Spinal cord (tissue), 10 donors: ENCODE data around the gene APOBR. TPM values are rescaled to one million over a fixed set of nuclear protein-coding genes. Genes with fewer than 3 reads are reported as not detected.
"Not testable (repeated sequence)": the region's sequence is repeated elsewhere in the genome, so short reads cannot be mapped to it uniquely, and the experiment has no call there.

Source experiments
- DNase-seq, 6 donors: peaks; one replicate each; pipeline versions ENCODE4 v3.0.0 to v3.0.0-alpha.2; 2013 to 2015; ENCODE audit warnings: low spot score in 6 of 6, low read depth in 4 of 6
- H3K27ac ChIP-seq: one replicate; pipeline ENCODE4 v1.5.1; 2013; ENCODE audit warnings: low read depth, low read length, control low read depth
- H3K27me3 ChIP-seq: one replicate; pipeline ENCODE4 v1.6.1; 2013; ENCODE audit warnings: low read length; ENCODE audit not compliant: control insufficient read depth, insufficient read depth
- H3K36me3 ChIP-seq: one replicate; pipeline ENCODE4 v1.6.1; 2013; ENCODE audit warnings: low read length; ENCODE audit not compliant: control insufficient read depth, insufficient read depth
- H3K4me1 ChIP-seq: one replicate; pipeline ENCODE4 v1.6.1; 2013; ENCODE audit warnings: low read length; ENCODE audit not compliant: control insufficient read depth, insufficient read depth
- H3K4me3 ChIP-seq: one replicate; pipeline ENCODE4 v1.5.1; 2013; ENCODE audit warnings: low read depth, low read length, control low read depth
- H3K9me3 ChIP-seq: one replicate; pipeline ENCODE4 v1.6.1; 2013; ENCODE audit warnings: low read length; ENCODE audit not compliant: control insufficient read depth, insufficient read depth
- WGBS: methylation state at CpG from one replicate; pipeline ENCODE4 v1.1.5; 2013; ENCODE audit warnings: missing lambda C conversion rate; ENCODE audit not compliant: insufficient coverage; 5-methylcytosine and 5-hydroxymethylcytosine counted together
- polyA plus RNA-seq, 2 donors: library from polyadenylated mRNA; unstranded; fragments of 120-200 nt; gene quantifications; one replicate each; pipeline ENCODE4 v1.2.1, GENCODE V29; 2013; ENCODE audit not compliant: insufficient read length in 2 of 2
- total RNA-seq, 2 donors: library from RNA; depleted of rRNA in 1 of 2; stranded (reverse); fragments of 120-200 nt in 1 of 2; fragments of >200 nt in 1 of 2; gene quantifications; one replicate each; pipeline versions ENCODE4 v1.2.3 to v1.2.4, GENCODE V29; 2013 to 2014
- donor health status: healthy.

APOBR gene
- total and polyA plus RNA-seq, 4 donors, result 0.17 to 0.99 (median 0.90) TPM

DNA sequence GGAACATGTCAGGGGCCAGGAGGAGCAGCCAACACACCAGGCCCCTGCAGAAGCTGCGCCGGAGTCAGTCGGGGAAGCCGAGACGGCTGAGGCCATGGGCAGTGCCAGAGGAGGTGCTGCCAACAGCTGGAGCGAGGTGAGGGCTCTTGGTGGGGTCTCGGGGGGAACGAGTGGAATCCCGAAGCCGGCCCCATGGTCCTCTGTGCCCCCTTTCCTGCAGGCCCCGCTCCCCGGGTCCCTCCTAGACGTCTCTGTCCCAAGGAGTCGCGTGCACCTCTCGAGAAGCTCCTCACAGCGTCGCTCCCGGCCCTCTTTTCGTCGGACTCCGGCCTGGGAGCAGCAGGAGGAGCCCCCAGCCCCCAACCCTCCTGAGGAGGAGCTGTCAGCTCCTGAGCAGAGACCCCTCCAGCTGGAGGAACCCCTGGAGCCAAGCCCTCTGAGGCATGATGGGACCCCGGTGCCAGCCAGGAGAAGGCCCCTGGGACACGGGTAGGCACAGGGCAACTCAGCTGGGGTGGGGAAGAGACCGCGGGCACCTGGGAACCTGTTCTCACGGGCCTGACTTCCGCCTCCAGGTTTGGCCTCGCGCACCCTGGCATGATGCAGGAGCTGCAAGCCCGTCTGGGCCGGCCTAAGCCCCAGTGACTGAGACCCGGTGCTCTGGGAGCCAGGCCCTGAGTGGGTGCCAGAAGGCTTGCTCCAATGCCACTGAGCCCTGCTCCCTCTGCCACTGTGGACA lies 3.6 kb downstream of the APOBR start:
- no peak for DNase-seq
- no peaks in the 10 kb centered on the region for H3K27me3 ChIP-seq
- no peak overlapping the region for H3K27ac ChIP-seq
- H3K9me3 ChIP-seq, result no peaks in the 10 kb centered on the region
- H3K4me3 ChIP-seq, result no peak overlapping the region
- no peaks in the 10 kb centered on the region for H3K36me3 ChIP-seq
- WGBS, result 84% methylated on average over 33 of the region's 33 CpGs
- no peaks in the 10 kb centered on the region for H3K4me1 ChIP-seq

DNA sequence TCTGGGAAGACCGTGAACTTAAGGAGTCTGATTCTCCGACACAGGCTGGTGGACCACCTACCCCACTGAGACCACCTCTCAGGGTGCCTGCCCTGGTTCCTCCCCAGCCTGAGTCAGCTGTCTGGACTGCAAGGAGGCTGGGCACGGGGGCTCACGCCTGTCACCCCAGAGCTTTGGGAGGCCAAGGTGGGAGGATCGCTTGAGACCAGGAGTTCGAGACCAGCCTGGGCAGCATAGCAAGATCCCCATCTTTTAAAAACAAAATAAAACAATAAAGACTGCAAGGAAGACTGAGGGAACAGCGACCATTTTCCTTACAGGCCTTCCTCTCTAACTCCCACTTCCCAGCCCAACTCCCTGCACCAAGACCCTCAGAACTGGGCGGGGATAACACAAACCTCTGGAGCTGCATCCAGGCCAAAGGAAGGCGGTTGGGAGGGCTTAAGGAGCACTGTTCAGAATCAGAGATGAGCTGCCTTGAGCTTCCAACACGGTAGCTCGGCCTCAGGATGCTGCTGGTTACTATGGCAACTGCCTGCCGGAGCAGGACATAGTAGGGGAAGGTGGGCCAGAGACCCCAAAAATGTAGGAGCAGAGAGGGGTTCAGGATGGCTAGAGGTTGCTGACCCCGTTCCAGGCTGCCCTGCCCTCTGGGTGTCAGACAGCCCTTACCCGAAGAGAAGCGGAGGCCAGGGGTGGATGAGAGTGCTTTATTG lies 4.4 kb downstream of the APOBR start:
- Histone ChIP-seq H3K4me1 (no peaks in the 10 kb centered on the region), H3K4me3 (no peak overlapping the region), H3K27me3 (no peaks in the 10 kb centered on the region), H3K9me3 (no peaks in the 10 kb centered on the region), H3K27ac (no peak overlapping the region), H3K36me3 (no peaks in the 10 kb centered on the region)
- DNase-seq, result peak in 2 of 6 donors; percentile 2 to 31
- WGBS, result 66% methylated on average over 11 of the region's 15 CpGs

DNA sequence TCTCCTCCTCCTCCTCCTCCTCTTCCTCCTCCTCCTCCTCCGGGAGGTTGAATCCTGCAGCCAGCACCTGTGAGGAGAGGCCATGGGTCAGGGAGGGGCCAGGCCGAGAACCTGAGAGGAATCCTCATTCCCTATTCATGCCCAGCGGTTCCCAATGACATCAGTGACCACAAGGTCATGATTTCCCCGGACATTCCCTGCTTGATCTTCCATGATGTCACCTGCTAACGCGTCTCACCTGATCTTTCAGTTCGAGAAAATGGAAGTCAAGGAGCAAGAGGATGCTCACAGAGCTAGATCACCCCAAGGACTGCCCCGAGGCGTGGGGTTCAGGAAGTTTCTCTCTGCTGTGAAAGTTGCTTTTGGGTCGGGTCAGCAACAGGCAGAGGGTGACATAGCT lies 5.4 kb downstream of the APOBR start:
- Histone ChIP-seq H3K9me3 (no peaks in the 10 kb centered on the region), H3K4me3 (no peak overlapping the region), H3K4me1 (no peaks in the 10 kb centered on the region), H3K36me3 (no peaks in the 10 kb centered on the region), H3K27ac (no peak overlapping the region), H3K27me3 (no peaks in the 10 kb centered on the region)
- 73% methylated on average over 6 of the region's 10 CpGs for WGBS
- DNase-seq, result no peak

DNA sequence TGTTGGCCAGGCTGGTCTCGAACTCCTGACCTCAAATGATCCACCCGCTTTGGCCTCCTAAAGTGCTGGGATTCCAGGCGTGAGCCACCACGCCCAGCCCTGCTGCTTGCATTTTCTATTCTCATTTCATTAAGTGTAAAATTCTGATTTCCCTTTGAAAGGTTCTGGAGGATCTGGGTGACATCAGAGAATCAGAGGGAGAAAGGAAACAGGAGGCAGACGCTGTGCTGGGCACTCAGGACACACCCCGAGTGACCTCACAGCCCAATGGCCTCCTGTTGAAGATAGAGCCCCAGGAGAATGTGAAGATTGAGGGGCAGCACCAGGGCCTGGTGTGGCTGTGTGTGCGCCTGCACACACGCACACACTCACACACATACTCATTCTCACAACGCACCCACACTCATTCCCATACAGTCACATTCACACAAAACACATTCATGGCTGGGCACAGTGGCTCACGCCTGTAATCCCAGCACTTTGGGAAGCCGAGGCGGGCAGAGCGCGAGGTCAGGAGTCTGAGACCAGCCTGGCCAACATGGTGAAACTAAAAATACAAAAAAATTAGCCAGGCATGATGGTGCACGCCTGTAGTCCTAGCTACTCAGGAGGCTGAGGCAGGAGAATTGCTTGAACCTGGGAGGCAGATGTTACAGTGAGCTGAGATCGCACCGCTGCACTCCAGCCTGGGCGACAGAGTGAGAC lies 6.2 kb downstream of the APOBR start:
- not testable (repeated sequence) for H3K9me3 ChIP-seq, DNase-seq, H3K4me1 ChIP-seq, H3K4me3 ChIP-seq, H3K27ac ChIP-seq, H3K36me3 ChIP-seq, H3K27me3 ChIP-seq
- 81% methylated on average over 11 of the region's 18 CpGs for WGBS

DNA sequence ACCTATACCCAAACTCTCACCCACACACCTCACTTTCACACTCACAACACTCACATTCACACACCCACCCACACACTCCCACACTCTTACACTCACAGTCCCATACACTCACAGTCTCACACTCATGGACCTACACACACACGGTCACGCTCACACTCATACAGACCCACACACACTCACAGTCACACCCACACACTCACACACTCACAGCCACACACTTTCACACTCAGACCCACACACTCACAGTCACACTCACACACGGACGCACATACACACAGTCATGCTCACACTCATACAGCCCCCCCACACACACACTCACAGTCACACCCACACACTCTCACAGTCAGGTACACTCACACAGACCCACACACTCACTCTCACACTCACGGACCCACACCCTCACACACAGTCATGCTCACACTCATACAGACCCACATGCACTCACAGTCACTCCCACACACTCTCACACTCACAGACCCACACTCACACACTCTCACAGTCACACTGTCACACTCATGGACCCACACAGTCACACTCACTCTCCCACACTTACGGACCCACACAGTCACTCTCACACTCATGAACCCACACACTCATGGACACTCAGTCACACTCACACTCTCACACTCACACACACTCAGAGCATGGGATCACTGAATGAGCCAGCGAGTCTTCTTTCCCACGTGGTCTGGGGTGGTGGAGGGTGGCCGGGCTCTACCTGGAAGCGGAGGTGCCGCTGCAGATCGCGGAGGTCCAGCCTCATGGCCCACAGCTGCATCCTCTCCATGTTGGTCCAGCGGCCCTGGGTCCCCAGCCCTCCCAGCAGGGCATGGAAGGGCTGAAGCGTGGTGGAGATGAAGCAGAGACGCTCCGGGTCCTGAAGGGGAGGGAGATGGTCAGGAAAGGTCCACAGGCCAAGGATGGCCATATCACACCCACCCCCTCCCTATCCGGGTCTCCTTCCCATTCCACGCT lies 7.1 kb downstream of the APOBR start:
- Histone ChIP-seq H3K4me3 (no peak overlapping the region), H3K9me3 (no peaks in the 10 kb centered on the region), H3K36me3 (no peaks in the 10 kb centered on the region), H3K27ac (no peak overlapping the region), H3K4me1 (no peaks in the 10 kb centered on the region), H3K27me3 (no peaks in the 10 kb centered on the region)
- WGBS, result 87% methylated on average over 15 of the region's 19 CpGs
- no peak for DNase-seq

DNA sequence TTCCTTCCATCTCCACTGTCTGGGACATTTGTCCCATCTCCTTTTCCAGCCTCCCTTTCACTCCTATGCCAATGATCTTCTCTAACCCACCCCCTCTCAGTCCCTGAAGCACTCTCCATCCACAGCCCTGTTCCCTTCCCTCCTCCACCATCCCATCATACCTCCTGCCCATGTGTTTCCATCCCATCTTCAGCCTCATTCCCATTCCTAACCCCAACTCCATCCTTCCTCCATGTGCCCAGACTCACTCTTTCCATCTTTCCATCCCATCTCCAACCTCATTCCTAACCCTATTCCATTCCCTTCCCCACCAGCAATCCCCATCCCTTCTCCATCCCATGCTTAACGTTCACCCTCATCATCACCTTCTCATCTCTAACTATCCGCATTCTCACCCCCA lies 7.8 kb downstream of the APOBR start:
- no peaks in the 10 kb centered on the region for H3K4me1 ChIP-seq
- 82% methylated on average over 2 of the region's 2 CpGs for WGBS
- no peak for DNase-seq
- no peaks in the 10 kb centered on the region for H3K9me3 ChIP-seq
- H3K27ac ChIP-seq, result no peak overlapping the region
- H3K36me3 ChIP-seq, result no peaks in the 10 kb centered on the region
- no peak overlapping the region for H3K4me3 ChIP-seq
- no peaks in the 10 kb centered on the region for H3K27me3 ChIP-seq

DNA sequence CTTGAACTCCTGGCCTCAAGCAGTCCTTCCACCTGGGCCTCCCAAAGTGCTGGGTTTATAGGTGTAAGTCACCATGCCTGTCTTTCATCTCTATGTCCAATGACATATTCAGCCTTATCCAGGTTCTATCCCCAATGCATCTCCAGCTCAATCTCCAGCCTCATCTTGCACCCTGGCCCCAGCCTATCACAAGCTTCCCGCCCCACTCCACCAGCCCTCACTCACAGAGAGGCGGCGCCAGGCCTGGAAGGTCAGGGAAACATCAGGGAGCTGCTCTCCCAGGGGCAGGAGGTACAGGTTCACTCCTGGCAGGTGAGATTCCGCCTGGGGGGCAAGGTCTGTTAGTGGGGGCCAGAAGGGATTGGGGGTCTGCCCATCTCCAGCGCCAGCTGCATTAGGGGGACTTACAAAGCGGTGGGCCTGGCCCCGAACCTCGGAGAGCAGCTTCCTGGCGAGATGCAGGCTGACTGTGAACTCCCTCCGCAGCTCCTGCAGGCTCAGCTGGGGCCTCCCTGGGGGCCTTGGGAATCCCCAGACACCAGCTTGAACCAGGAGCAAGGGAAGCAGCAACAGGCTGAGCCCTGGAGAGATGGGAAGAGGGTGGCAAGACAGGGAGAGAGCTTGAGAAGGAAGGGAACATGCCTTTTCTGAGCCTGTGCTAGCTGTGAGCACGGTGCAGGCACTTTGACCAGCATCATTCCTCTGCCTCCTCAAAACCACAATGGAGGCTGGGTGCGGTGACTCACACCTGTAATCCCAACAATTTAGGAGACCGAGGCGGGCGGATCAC lies 9.2 kb downstream of the APOBR start:
- no peaks in the 10 kb centered on the region for H3K9me3 ChIP-seq
- H3K36me3 ChIP-seq, result no peaks in the 10 kb centered on the region
- H3K27ac ChIP-seq, result no peak overlapping the region
- no peak for DNase-seq
- H3K27me3 ChIP-seq, result no peaks in the 10 kb centered on the region
- 77% methylated on average over 11 of the region's 15 CpGs for WGBS
- H3K4me1 ChIP-seq, result no peaks in the 10 kb centered on the region
- H3K4me3 ChIP-seq, result no peak overlapping the region

DNA sequence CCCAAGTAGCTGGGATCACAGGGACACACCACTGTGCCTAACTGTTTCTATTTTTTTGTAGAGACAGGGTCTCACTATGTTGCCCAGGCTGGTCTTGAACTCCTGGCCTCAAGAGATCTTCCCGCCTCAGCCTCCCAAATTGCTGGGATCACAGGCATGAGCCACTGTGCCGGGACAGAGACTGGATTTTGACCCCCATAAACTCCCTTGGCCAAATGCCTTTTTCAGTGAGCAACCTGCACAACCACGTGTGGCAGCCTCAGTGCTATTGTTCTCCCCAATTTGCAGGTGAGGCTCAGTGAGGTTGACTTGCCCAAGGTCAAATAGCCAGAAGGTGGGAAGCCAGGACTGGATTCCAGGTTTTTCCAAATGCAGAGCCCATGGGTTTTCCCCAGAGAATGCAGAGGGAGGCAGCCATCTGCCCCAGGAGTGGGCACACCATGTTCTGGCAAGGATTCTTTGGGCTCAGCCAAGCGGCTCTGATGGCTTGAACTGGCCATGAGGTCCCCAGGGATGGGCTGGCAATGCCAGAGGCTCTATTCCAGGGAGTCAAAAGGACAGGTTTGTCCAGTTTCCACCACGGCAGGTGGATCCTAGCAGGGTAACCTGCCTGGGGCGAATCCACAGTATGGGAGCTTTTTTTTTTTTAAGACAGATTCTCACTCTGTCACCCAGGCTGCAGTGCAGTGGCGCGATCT lies 10.4 kb downstream of the APOBR start:
- Histone ChIP-seq H3K27ac (no peak overlapping the region), H3K27me3 (no peaks in the 10 kb centered on the region), H3K4me3 (no peak overlapping the region), H3K4me1 (no peaks in the 10 kb centered on the region), H3K36me3 (no peaks in the 10 kb centered on the region), H3K9me3 (no peaks in the 10 kb centered on the region)
- no peak for DNase-seq
- 76% methylated on average over 6 of the region's 8 CpGs for WGBS
